Stimulated activated CD8-positive, alpha-beta memory T cell treated with anti-CD3 and anti-CD28 coated beads, Interleukin-15, amount 100 ng/mL, for 4 hours (primary cell): ENCODE data around the gene SLC29A1.

Experiments
- DNase-seq, 2 donors: peaks; one replicate each; pipeline ENCODE4 v3.0.0-alpha.2; 2020; ENCODE audit warnings: low read depth in 2 of 2

SLC29A1 gene

DNA sequence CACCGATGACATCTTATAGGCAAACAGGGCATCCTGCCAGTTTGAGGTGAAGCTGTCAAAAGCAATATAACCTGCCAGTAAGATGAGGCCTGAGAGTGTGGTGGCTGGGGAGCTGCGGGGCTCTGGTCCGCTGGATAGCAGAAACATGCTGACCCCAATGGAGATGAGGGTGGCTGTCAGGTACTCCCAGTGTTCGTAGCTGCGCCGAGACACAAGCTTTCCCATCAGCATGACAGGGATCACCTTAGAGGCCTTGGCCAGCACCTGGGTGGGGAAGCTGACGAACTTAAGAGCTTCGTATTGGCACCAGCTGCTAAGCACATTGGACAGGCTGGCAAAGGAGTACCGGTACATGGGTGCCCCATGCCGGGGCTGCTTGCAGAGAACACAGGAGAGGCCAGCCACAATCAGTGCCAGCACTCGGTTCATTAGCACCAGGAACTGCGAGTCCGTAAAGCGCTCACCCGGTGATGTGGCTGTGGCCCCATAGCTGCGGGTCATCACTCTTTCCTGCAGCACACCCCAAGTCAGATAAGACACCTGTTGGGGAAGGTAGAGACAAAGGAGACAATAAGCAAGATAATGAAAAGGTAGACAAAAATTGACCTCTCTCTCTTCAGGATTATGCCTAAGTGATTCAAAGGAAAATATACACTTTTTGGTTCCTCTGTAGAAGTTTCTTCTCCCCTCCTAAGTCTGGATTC is 31.9 kb downstream of the SLC29A1 start:
- no peak for DNase-seq

DNA sequence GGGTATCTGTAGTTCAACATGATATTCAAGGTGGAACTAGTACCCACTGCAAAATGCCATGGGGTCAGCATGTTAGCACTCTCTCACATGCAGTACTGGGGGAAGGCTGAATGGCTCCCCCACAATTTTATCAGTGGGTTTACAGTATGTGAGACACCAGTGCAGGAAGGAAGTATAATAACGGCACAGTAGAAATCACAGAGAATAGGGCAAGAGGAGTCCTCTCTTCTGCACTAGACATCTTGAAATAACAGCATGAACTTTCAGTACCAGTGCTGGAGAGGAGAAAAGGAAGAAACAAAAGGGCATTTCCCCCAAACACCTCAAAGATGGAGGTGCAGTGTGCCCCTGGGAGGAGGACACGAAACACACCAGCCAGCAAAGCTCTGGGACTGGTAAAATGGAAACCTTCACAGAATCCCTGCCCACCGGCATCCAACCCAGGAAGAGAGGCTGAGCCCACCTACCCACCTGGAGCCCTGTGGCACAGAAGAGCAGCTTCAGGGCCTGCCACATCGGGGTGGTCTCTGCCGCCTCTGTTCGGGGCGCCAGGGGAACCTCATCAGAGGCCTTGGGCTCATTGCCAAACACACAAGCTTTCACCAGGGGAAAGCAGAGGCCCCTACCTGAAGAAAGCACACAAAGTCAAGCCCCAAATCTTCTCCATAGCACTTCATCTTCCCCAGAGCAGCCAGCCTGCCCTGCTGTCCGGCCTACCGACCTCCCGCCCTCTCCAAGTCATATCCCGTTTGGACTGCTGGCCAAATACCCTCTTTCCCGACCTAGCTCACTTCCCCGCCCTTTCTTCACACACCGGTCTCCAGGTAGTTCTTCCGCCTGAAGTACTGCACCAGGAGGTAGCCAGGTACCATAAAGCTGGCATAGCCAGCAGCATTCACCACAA is 32.7 kb downstream of the SLC29A1 start:
- DNase-seq, result no peak

DNA sequence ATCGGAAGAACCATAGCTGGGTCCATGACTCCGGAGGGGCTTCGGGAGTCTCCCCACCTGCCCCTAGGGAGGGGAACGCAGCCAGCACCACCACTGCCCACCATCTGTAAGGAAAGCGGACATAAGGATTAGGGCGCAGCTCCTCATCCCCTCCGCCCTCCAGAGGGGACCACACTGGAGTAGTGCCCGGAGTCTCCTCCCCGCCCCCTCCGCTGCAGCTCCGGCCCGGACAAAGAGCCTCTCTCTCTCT is 33.3 kb downstream of the SLC29A1 start:
- no peak for DNase-seq

DNA sequence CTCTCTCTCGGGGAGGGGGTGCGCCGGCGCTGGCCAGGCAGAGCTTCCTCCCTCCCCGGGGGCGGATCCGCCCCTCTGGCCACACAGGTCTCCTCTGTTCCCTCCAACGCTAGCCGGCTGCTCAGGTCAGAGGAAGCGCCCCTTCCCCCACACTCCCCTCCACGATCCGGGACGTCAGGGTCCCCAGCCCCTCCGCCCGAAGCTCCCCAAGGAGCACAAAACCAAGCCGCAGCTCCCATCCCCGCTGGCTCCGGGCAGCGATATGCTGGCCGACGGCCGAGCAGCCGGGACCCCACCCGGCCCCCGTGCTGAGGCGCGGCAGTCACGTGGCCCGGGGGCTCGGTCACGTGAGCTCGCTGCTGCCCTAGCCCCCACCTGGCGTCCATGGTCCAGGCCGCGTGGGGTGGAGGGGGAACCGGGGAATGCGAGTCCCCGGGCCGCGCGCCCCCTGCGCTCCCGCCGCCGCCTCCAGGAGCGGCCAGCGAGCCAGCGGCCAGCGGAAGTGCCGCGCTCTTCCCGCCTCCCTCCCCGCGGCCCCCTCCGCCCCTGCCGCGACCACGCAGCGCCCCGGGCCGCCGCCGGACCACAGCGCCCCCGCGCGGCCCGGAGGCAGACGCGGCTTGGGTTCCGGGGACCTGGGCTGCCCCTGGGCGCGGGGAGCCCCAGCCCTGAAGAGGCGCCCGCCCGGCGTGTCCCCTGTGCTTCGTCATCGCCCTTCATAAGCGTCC is 33.8 kb downstream of the SLC29A1 start, which contains the start of gene SLC35B2:
Gene SLC35B2, minus strand, starts transcription at position 504 of the 728 bp plus-strand sequence. Its CDS starts 118 bp downstream, at position 386.
- peak; percentile 17 to 45 for DNase-seq

DNA sequence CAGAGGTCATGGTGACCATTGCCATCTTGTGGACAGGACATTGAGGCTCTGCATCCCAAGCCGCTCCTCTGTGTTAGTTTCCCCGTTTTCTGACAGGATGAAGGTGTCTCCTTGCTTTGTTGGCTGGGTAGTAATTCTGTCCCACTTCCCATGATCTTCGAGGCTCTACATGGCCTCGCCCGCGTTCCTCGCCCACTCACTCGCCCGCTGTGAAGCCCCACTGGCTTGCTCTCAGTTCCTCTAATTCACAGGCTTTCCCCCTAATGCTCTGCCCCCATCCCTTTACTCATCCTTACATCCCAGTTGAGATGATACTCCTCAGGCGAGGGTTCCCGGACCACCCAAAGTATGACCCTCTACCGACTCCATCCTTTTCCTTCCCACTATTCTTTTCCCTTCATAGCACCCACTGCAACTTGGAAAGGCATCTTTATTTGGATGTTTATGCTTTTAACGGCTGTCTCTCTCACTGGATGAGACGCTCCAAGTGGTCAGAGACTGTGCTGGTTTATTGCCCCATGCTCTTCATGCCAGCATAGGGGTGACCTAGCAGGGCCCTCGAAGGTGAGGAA is 34.4 kb downstream of the SLC29A1 start:
- no peak for DNase-seq

DNA sequence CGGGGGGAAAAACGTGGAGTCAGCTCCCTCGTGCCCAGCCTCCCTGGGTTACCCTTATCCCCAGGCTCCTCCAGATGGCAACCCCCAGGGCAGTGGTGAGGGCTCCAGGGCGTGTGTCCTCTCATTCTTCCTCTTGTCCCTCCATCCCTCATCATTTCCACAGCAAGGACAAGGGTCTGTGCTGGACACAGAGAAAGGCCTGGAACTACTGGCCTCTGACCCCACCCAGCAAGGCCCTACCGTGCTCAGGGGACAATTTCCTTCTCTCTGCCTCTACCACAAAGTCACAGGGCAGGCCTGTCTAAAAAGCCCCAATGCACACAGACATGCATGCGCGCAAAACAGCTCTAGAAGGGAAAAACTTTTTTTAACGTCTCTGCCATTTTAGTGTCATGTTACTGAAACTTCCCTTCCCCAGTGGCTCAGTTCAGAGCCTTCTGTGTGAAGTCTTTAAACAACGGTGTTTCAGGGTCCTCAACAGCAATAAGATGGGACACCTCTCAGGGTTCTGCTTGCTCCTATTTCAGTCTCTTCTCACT is 35.0 kb downstream of the SLC29A1 start:
- DNase-seq, result no peak

DNA sequence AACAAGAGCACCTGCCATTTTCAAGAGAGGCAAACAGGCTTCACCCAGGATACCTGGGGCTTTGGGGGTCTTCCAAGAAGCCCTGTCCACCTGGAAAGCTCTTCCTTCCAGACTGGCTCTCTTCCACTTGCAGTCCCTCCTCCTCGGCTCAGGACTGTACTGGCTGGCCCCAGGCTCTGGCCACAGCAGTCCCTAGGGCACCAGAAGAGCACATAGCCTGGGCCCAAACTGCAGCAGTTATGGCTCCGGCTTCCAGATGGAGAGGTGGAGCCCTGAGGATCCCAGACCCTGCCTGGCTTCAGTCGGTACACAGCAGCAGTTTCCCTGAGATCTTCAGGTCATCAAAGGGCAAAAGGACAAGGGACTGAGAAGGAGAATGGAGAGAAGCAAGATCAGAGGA is 35.5 kb downstream of the SLC29A1 start:
- DNase-seq, result no peak

DNA sequence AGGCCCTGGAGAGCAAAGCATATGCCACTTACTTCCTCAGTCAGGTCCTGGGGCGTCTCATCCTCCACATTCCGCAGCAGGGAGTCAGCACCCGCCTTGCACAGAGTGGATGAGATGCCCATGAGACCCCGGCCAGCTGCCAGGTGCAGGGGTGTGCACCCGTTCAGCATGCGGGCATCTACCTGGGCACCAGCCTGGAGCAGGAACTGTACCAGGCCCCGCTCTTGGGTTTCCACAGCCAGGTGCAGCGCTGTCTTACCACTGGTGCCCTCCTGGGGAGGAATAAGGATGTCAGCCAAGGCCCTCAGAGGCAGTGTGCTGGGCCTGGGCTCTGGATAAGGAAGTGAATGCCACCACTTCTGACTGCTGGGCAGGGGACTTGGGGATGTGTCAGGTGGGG is 36.6 kb downstream of the SLC29A1 start:
- no peak for DNase-seq

DNA sequence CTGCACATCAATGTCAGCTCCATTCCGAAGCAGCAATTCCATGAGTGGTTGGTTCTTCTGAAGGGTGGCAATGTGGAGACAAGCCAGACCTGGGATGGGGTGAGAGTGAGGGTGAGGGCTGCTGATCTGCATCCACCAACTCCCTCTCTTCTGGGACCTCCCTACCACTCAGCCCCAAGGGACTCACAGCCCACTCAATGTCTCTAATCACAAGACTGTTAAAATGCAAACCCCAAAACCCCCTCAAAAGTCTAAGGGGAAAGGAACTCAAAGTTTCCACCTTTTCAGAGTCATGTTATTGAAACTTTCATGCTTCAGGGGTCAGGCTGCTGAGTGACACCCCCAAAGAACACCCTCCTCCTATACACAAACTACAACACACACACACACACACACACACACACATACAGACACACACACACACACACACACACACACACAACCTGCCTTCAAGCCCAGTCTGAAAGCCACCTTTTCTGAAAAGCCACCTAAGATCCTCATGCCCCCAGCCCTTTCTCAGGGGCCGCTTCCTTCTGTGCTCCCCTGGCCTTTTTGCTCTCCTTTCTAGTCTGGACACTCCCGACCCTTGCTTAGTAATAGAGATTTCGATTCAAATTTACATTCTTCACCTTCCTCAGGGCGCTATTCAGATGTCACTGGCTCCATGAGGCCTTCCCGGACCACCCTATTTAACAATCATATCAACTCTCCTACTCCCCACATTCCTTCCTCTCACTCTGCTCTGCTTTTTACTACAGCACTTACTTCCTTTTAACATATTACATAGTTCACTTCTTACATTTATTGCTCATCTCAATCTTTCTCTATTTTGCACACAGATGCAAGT is 37.3 kb downstream of the SLC29A1 start:
- no peak for DNase-seq

DNA sequence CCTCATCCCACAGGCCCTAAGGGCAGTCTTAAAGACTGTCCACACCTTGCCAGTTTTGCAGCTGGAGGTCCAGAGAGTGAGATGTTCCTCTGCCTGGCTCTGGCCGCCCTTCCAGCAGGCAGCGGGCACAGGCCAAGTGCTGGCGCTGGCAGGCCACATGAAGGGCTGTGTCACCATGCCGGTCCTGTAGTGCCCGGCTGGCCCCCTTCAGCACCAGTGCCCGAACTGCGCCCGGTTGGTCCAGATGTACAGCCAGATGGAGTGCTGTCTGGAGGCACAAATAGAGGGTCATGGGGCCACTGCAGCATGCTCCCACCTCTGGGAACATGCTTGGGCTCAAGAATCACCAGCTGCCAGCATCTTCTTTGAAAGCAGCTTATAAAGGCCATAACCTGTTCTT is 38.2 kb downstream of the SLC29A1 start:
- no peak for DNase-seq

DNA sequence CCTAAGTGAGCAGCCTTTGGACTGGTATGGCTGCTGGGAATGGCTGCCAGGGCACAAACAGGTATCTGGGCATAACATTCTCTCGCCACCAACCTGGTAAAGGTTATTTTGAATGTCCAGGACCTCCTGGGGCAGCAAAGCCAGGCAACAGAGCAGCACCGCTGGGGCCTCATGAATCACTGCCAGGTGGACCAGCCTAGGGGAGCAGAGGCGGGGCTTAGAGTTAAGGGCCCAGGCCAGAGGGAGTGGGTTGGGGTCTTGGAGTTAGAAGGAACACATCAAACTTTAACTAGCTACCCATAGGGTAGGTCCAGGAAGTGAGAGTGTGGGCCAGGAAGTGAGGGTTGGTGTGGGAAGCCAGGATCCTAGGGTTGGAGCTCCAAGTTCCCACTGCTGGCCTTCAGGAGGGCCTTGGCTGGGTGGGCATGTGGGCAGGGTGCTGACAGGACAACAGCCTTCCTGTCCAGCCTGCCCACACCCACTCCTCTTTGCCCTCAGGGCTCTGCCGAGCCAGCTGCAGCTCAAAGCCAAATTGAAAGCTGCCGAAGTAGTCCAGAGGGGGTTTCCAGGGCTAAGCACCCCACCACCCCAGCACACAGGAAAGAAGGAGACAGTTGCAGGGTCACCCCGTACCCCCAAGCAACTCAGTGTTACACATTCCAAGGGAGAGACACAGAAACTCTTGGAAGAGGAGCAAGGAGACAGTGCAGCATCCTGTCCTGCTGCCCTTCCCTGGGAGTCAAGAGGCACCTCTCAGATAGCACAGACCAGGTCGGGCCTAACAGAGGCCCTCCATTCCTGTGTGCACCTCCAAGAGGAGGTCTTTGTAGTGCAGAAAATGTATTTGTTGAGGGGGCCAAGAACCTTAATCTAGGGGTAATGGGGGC is 39.3 kb downstream of the SLC29A1 start:
- DNase-seq, result no peak

DNA sequence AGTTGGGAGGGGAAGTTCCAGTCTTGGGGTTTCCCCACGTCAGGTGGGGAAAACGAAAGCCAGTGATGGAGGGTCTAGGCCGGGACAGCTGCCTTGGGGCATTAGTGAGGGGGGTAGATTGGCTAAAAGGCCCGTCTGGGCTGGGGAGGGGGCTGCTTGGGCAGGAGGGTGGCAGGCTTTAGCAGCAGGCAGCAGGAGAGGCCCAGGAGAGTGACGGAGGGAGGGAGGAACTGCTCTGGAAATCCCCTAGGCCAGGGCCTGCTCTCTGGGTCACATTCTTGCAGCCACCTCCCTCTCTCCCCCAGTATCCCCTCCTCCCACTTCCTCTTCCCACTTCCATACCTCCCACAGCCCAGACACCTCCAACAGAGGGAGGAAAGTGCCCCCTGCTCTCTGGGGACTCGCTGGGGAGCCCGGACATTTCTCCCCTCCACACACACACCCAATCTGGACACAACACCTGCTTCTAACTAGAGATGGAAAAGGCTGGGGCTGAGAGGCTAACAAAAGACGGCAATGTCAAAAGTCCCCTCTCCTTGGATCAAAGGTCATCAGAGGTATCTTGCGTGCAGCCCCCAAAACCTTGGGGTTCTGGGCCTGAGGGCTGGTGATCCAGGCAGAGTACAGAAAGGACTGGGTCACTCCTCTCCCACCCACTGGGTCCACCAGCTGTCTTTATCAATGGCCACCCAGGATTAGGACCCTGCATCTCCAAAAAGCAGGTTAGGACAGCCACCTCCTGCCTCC is 40.1 kb downstream of the SLC29A1 start:
- no peak for DNase-seq

DNA sequence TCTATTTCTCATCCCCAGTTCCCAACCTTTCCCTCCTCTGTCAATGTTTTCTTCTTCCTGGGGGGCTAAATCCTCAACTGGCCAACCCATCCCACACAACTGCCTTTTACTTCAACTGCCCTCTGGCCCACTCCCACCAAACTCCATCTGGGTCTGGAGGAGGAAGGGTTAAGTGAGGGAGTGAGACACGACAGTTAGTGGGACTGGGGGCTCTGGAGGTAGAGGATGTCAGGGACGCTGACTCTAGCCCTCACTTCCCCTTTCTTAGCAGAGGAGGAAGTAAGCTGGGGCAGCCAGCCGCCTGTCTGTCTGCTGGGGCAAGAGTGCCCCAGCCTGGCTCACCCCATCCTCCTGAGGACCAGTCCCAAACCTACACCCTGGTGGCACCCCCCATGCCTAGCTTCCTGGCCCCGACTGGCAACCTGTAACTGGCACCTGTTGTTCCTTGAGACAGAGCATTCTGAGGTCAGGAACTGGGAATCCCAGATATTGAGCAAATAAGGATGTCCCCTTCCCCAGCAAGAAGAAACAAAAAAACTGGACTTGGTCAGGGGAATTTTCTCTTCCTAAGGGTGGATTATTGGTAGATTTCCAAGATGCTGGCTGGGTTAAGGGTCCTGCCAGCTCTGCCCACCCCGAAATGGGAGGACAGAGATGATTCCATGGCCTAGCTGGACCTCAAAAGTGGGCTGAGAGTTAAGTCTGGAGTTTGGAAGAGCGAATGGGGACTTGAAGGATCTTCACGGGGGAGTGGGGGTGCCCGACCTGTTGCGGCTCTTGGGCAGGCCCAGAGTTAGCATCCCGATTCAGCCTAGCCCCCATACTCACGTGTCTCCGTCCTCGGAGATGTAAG is 41.0 kb downstream of the SLC29A1 start:
- no peak for DNase-seq

DNA sequence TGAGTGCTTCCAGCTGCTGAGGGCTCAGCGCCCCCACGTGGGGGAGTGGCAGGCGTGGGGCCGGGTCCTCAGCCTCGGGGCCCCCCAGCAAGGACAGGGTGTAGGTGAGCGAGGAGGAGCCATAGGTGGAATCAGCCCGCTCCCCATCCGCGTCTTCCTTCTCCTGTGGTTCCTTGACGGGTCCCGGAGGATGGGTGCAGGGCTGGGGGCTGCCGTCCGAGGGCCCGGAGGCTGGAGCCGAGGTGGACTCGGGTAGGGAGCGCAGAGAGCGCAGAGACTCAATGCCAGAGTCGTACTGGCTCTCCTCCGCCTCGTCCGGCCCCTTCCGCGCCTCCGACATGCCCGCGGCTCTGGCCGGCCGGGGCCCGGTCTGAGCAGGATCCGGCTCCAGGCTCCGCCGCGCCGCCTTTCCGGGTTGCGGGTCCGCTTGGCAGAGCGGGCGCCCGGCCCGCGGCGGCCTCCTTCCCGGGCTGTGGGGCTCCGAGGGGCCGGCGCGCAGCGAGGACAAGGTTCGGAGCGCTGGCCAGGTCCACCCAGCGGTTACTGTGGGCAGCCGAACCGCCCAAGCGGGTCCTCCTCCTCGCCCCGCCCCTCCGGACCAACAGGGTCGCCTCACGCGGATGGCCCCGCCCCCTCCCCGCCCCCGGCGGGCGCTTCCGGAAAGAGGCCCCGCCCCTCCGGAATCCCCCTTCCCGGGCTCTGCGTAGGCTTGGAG is 41.8 kb downstream of the SLC29A1 start, which contains the start of gene NFKBIE:
Gene NFKBIE, minus strand, starts transcription at position 545 of the 715 bp plus-strand sequence. Its CDS starts 205 bp downstream, at position 340.
- DNase-seq, result peak; percentile 89 to 94

DNA sequence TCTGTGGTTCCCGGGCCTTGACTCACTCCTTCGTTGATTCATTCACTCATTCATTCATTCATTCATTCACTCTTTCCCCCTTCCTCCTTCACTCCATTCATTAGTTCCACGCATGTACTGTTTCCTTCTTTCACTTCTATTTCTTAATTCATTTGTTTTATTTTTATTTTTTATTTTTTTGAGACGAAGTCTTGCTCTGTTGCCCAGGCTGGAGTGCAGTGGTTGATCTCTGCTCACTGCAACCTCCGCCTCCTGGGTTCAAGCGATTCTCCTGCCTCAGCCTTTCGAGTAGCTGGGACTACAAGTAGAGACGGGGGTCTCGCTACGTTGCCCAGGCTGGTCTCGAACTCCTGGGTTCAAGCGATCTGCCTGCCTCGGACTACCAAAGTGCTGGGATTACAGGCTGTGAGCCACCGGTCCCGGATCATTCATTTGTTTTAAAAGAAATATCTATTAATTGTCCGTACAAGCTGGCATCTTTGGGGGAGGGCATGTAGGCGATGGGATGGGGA is 42.4 kb downstream of the SLC29A1 start:
- DNase-seq, result no peak

DNA sequence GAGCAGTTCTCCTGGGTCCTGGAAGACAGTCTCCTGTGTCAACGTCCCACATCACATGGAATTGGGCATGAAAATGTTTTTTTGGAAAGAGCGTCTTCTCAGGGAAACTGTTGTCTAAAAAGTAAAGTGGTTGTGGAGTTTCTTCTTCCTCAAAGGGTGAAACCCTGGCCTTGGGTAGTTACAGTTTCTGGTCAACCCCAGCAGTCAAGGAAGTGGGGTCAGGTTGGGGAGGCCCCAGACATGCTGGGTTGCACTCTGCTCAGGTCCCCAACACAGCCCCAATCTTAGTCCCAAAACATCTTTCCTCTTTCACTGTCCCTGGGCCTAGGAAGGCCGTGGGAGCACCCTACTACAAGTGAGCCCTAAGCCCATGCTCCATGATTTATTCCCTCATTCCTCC is 43.0 kb downstream of the SLC29A1 start:
- no peak for DNase-seq

DNA sequence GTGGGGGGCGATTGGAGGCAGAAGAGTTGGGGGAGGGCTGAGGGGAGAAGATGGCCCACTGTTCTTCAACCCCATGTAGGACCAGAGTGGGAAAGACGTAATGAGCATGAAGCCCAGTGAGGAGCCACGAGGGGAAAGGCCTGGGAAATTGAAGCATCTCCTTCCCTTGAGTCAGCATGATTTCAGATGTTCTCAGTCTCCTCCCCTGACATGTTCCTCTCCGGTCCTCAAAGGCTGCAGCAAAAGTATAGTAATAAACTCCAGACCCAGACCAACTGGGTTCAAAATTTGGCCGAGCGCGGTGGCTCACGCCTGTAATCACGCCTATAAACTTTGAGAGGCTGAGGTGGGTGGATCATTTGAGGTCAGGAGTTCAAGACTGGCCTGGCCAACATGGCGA is 43.9 kb downstream of the SLC29A1 start:
- DNase-seq, result no peak
